Heart left ventricle (tissue), 13 donors: ENCODE data around the gene SNAP25.

Source experiments
- POLR2A ChIP-seq, 2 donors: fragments of 450-650 bp; IDR thresholded peaks; one replicate each; pipeline ENCODE4 v1.6.1; 2017; ENCODE audit warnings: antibody characterized with exemption in 2 of 2, mild to moderate bottlenecking in 2 of 2, moderate library complexity in 2 of 2
- TF ChIP-seq, protein P1 (sequence below), 12 donors: fragments of 200-600 bp; sonication (generic) in 4 of 12; IDR thresholded peaks; one replicate each; pipeline versions ENCODE4 v1.5.0 to v1.8.0; 2018 to 2022; ENCODE audit warnings: antibody characterized with exemption in 12 of 12, mild to moderate bottlenecking in 5 of 12
- donor health status: ischemic (EF 13 %, LVEDD 7.1; RV severe dilation, severe dysfunction).
- donor health status: DM: no; HTN: yes; CAD: no.
- donor health status: DM: no; HTN: no; CAD: no.
- donor health status: ischemic (EF 25% LVEDD 6.9; RV normal size, moderate dysfunction).
- donor health status: ischemic (EF 25% LVEDD 5.7; RV mildly dilated, moderate dysfunction).
- donor health status: ischemic (EF 35%, LVEDD 5.7; RV mildly dilated, moderate dysfunction).
- donor health status: nonischemic (EF 11% LVEDD 7.7; RV severe dilation, severe dysfunction).
- donor health status: DM: yes; HTN: yes; CAD: no.
- donor health status: PGD.
- donor health status: ischemic (EF 29% LVEDD 5.4; RV normal size, mild dysfunction).
- donor health status: nonischemic (EF 23%, LVEDD 6.1; RV moderate dilation, normal function).

DNA sequence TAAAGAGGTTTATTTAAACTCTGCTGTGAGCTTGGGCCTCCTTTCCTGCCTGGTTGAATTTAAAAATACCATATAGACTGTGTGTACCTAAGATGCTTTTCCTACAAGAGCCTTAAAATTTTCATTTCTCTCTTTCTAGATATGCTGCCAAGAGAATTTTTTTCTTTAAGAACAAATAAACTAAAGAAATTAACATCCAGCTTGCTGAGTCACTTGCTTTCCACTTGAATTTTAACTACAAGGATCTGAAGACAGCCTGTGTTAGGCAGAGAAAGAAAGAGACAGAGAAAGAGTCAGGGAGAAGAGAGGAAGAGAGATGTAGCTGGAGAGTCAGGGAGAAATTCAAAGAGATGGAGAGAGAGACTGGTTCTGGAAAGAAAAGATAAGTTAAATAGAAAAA lies 18.3 kb upstream of the SNAP25 start:
- no peak for TF ChIP-seq POLR2A (IDR thresholded peaks at IDR 0.05)
- TF ChIP-seq, protein P1, sequence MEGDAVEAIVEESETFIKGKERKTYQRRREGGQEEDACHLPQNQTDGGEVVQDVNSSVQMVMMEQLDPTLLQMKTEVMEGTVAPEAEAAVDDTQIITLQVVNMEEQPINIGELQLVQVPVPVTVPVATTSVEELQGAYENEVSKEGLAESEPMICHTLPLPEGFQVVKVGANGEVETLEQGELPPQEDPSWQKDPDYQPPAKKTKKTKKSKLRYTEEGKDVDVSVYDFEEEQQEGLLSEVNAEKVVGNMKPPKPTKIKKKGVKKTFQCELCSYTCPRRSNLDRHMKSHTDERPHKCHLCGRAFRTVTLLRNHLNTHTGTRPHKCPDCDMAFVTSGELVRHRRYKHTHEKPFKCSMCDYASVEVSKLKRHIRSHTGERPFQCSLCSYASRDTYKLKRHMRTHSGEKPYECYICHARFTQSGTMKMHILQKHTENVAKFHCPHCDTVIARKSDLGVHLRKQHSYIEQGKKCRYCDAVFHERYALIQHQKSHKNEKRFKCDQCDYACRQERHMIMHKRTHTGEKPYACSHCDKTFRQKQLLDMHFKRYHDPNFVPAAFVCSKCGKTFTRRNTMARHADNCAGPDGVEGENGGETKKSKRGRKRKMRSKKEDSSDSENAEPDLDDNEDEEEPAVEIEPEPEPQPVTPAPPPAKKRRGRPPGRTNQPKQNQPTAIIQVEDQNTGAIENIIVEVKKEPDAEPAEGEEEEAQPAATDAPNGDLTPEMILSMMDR (IDR thresholded peaks at IDR 0.05), result no peak
